ENCODE data around the gene GALK1. TPM values are rescaled to one million over a fixed set of nuclear protein-coding genes. Genes with fewer than 3 reads are reported as not detected.

The GALK1 gene
- total and polyA plus RNA-seq, 9 of the 15 experiments (the other 6 are each of a cell fraction or from before 2014, with no cell fraction given): 0.45 to 51.6 (median 17.4) TPM

- TF ChIP-seq HDGF (IDR thresholded peaks at IDR 0.05): peak; percentile 96
- no peak for TF ChIP-seq PRMT5 (CRISPR knock-in tag; IDR thresholded peaks at IDR 0.05)
- TF ChIP-seq HMG20B (CRISPR knock-in tag; IDR thresholded peaks at IDR 0.05): no peak
- TF ChIP-seq ZNF407 (IDR thresholded peaks at IDR 0.05; ENCODE audit: low read depth): no peak
- TF ChIP-seq E2F8 (IDR thresholded peaks at IDR 0.05; ENCODE audit: low read depth, partially characterized antibody): no peak
- no peak for TF ChIP-seq PHB (CRISPR knock-in tag; IDR thresholded peaks at IDR 0.05)
- 0 out of 2 replicates have a peak, but pooled peaks have one; percentile 17 for TF ChIP-seq NFIC (IDR thresholded peaks at IDR 0.05)
- no peak for TF ChIP-seq CXXC5 (CRISPR knock-in tag; IDR thresholded peaks at IDR 0.05)
- peak; percentile 33; the same call in 1 of the 2 replicates for TF ChIP-seq ZNF431 (CRISPR knock-in tag; IDR thresholded peaks at IDR 0.05)
- peak; percentile 87 to 91 for TF ChIP-seq E2F6 (IDR thresholded peaks at IDR 0.05; ENCODE audit: borderline replicate concordance in 1 of 2, extremely low read depth in 1 of 2, insufficient read depth in 1 of 2, insufficient read length in 1 of 2, low read depth in 1 of 2, low read length in 1 of 2, poor library complexity in 1 of 2, severe bottlenecking in 1 of 2)
- peak; percentile 51; the same call in 1 of the 2 replicates for TF ChIP-seq LEF1 (IDR thresholded peaks at IDR 0.05)
- TF ChIP-seq ASH1L (IDR thresholded peaks at IDR 0.05; ENCODE audit: borderline replicate concordance, low read depth, partially characterized antibody): no peak
- TF ChIP-seq ZBTB2 (IDR thresholded peaks at IDR 0.05): 0 out of 2 replicates have a peak, but pooled peaks have one; percentile 52
Observed at GRCh38 chr17:75754378-75755204, 10.4 kb downstream of the GALK1 start (continued).

All from K562 (cell line).